PC-3 (cell line): ENCODE results near the gene B4GALT5.

Experiments
- EZH2 ChIP-seq: fragments of 300-600 bp; sonication (generic); IDR thresholded peaks from one replicate; pipeline ENCODE4 v1.6.1; 2017; ENCODE audit warnings: antibody characterized with exemption, mild to moderate bottlenecking, low read length; ENCODE audit not compliant: unreplicated experiment
- EZH2phosphoT487 ChIP-seq: fragments of 300-600 bp; sonication (generic); IDR thresholded peaks from 2 replicates; pipeline ENCODE4 v1.6.1; 2018; ENCODE audit warnings: mild to moderate bottlenecking, antibody characterized with exemption, low read length, borderline replicate concordance
- TF ChIP-seq, protein P1 (sequence below): fragments of 300-600 bp; sonication (generic); conservative IDR thresholded peaks from 2 replicates; pipeline ENCODE4 v1.5.1; 2017; ENCODE audit warnings: antibody characterized with exemption, low read depth, mild to moderate bottlenecking, low read length

- TF ChIP-seq EZH2 = no peak
- TF ChIP-seq, protein P1, sequence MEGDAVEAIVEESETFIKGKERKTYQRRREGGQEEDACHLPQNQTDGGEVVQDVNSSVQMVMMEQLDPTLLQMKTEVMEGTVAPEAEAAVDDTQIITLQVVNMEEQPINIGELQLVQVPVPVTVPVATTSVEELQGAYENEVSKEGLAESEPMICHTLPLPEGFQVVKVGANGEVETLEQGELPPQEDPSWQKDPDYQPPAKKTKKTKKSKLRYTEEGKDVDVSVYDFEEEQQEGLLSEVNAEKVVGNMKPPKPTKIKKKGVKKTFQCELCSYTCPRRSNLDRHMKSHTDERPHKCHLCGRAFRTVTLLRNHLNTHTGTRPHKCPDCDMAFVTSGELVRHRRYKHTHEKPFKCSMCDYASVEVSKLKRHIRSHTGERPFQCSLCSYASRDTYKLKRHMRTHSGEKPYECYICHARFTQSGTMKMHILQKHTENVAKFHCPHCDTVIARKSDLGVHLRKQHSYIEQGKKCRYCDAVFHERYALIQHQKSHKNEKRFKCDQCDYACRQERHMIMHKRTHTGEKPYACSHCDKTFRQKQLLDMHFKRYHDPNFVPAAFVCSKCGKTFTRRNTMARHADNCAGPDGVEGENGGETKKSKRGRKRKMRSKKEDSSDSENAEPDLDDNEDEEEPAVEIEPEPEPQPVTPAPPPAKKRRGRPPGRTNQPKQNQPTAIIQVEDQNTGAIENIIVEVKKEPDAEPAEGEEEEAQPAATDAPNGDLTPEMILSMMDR = no peak
- no peak for TF ChIP-seq EZH2phosphoT487
Observed at GRCh38 chr20:49758781-49759180, 45.1 kb upstream of the B4GALT5 start.
